GM21619 (cell line): ENCODE results near the gene DPAGT1.
"Not testable (repeated sequence)": the region's sequence is repeated elsewhere in the genome, so short reads cannot be mapped to it uniquely, and the experiment has no call there.

ENCODE experiments used
- ATAC-seq: cut with Tn5 transposase; IDR thresholded peaks from one replicate; pipeline ENCODE4 v1.9.1; 2021; ENCODE audit not compliant: unreplicated experiment

Gene DPAGT1

GRCh38 chr11:119059128-119059527 lies 42.5 kb downstream of the DPAGT1 start:
- not testable (repeated sequence) for ATAC-seq

DNA sequence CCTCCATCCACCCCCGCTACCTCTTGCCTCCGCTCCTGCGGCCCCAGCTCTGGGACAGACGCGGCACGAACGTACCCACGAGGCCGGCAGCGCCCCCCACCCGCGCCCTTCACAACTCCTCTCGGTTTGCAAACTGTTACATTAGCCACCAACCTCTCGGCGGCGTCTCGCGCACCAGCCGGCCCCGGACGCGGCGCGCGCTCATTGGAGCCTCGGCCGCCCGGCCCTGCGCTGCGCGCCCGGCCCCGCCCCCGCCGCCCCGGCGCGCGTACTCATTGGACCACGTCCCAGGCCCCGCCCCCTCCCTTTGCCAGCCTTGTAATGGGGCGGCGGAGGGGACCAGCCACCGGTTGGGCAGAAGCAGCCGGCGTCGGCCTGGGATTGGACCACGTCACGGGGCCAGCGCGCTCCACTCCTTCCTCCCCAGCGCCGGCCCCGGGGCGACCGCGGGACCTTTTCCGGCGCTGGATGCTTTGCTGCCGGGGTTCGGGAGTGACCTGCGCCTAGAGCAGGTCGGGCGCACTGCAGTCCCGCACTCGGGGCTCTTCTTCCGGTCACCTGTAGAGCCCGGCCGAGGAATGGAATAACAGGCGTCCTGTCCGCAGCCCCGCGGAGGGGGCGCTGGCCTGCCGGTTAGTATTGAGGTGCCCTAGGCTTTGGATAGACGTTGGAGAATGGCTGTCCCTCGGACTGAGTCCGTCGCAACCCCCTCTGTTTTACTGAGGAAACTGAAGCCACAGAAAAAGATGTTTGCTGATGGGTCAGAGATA lies 44.5 kb downstream of the DPAGT1 start, which contains the start of gene HYOU1:
Gene HYOU1, minus strand, starts transcription at position 206 of the 770 bp plus-strand sequence. CDS start 1,045 bp downstream, outside the sequence.
- ATAC-seq = peak; percentile 92

DNA sequence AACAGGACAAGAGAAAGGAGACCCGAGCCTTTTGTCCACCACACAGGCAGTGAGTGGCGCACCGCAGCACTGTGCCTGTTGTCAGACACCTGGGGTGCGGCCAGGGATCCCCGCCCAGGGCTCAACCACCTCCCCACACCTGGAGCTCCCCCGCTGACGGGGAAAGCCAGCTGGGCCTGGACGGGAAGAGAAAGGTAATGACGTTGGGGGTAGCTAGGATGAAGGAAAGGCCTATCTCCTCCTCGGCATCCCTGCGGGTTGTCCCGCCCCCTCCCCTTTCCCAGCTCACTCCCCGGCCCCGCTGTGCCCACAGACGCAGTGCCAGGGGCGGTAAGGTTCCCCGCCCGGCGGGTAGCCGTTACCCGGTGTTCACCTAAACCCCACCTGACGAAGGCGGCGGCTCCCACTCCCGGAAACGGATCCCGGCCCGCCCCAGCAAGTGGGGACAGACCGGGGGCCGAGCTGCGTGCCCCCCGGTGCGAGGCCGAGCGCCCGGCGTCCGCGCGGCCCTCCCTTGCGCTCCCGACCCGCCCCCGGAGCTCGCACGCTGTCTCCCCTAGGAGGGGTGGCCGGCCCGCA lies 45.1 kb downstream of the DPAGT1 start:
- ATAC-seq = no peak

DNA sequence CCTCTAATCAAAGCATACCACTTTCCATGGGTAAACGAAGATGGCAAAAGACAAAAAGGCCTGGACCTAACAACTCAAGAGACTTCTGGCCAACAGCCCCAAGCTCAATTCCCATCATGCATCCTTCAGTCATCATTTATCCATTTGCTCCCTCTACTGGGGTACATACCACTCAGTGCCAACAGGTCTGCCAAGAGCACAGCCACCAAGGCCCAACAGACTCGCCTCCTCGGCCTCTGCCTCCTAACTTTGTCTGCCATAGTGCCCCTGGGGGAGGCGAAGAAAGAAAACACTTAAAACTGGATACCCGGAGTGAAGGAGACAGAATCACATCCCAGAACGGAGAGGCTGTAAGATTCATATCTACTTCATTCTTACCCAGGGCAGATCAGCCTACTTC lies 45.8 kb downstream of the DPAGT1 start:
- ATAC-seq = no peak

DNA sequence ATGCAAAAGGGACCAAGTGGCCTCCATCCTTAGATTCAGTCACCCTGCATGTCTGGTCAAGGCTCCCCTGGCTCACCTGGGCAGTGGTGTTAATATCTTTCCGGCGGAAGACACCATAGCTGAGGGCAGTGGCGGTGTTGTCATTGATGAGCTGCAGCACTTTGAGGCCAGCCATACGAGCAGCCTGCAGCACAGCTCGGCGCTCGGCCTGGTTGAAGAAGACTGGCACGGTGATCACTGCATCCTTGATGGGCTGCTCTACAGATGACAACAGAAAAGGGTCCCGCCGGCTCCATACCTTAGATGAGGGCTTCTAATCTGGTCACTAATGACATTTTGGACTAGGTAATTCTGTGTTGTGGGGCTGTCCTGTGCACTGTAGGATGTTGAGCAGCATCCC lies 47.2 kb downstream of the DPAGT1 start:
- ATAC-seq = no peak

- peak; percentile 15 for ATAC-seq
These were observed 49.4 kb downstream of the DPAGT1 start for GRCh38 chr11:119052163-119052814.

- peak; percentile 48 for ATAC-seq
These were observed 50.1 kb downstream of the DPAGT1 start for GRCh38 chr11:119051440-119052162.

GRCh38 chr11:119049081-119049480 lies 52.6 kb downstream of the DPAGT1 start:
- no peak for ATAC-seq

DNA sequence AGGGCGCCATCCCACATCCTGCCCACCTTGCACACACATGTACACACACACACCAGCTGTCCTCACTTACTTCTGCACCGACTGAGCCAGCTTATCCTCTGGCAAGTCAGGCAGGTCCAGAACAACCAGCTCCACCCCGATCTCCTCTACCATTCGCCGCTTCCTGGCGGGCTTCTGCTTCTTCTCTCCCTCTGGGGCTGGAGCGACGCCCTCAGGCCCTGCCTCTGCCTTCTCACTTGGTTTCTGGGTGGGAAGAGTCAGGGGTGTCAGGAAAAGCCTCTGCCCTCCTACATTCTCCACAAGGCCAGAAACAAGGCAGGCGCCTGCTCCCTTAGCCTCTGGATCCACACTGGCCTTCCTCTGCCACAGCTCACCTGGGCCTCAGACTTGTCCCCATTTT lies 53.0 kb downstream of the DPAGT1 start:
- ATAC-seq = no peak

DNA sequence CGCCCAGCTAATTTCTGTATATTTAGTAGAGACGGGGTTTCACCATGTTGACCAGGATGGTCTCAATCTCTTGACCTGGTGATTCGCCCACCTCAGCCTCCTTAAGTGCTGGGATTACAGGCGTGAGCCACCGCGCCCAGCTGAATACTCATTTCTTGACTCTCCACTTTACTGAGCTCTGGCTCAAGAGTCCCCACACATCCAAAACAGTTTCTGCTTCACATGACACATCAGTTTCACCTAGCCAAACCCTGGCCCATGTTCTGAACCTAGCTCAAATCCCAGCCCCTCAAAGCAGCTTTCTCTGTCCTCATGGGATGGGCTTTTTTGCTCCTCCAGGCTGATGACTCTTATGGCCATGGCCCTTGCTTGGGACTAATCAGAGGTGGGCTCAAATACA lies 54.4 kb downstream of the DPAGT1 start:
- no peak for ATAC-seq
